NK-92 (cell line): ENCODE results near the gene CELF2.

Experiments
- DNase-seq: peaks from one replicate; lab custom pipeline; 2025; ENCODE audit not compliant: unreplicated experiment; lab: John Stamatoyannopoulos, UW

Gene CELF2

DNA sequence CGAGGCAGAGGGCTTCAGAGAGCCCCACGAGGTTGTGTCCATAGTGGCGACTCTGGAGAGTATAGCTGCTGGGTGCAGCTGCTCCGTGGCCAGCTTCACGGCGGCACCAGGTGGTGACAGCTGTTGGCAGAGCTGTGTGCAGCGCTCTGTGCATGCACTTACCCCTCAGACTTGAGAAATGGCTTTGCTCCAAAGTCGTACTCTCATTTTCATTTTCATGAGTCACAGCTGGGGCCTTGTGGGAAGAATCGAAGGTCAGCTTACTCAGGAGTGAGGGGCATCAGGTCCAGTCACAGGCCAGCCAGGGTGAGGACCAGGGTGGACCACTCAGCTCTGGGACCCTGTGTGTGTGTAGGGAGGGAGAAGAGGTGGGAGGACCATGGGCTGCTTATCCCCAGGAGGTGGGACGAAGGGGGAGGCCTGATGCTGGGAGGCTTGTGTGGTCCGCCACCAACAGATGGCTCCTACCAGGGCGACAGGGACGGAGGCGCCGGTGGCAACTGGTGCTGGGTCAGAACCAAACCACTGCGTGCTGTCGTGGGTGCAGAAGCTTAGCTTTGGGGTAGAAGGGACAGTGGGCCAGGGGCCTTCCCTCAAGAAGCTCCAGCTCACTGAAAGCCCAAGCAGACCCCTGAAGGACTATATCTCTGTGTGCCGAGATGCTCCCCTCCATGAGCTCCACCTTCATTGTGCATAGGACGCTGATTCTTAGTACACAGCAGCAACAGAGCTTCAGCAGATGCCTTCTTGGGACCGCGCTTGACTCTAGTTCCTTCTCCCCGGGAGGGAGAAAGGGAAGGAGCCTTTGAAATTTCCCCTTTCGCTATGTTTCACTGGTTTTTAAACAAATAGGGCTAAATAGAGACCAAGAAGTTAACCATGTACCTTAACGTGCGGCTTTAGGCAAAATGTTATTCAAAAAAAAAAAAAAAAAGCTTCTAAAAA lies 225.0 kb downstream of the CELF2 start:
- no peak for DNase-seq

DNA sequence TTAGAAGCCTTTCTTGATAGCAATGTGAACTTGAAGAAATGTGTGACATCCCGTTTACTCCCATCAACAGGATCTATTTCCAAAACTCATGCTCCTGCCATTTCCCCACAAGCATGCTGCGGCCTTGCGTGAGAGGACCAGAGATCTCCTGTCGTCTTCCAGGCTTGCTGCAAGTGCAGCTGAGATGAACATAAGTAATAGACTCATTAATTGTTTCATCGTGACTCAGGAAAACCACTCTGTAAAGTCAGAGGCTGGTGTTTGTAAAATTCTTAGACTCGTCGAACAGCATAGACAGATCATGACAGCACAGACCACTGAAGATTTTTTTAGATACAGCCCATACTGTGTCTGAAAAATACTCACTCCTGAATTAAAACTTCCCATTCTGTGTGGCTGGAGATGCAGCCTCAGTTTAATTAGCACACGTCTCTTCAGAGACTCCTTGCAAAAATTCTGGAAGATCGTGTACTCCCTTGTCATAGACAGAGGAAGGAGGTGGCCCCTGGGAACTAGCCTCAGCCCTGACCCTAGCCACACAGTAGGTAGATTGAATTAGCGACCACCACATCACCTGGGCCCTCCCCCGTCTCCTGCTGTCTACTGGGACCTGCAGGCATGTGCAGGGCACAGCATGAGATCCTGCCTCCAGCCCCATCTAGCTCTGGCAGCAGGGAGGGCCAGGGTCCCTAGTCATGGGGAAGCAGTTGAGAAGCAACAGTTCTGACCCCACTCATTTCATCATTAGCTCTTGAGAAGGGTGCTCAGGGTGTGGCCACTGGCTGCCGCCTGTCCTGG lies 226.0 kb downstream of the CELF2 start:
- no peak for DNase-seq

DNA sequence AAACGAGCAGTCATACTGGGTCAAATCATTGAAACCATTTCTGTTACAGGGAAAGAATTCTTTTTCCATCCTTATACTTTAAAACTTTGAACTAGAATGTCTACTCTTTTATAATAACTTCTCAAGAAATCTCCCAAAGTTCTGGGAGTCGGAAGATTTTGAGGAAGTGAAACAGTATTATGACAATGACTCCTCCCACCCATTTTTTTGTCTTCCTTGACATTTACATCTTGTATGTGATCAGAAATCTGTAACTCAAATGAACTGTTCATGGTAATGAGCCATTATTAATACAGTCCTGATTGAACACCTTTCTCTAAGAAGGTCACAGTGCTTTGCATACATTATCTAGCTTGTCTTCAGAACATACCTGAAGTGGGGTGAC lies 227.4 kb downstream of the CELF2 start:
- no peak for DNase-seq

DNA sequence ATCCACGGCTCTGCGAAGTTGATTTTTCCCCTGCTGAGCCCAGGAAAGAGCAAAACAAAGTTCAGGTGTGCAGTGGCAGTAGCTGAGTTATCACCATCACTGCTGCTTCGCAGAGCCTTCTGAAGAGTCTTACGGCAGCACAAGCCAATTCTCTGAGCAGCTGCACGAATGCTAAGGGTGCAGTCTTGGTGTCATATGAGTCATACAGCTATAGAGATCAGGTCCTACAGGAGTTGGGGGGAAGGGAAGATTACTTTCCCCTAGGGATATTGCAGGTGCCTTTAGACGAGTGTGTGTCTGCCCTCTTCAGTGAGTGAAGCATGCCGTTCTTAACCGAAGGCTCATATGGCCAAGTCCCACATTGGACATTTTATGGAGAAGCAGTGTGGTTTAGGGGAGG lies 227.8 kb downstream of the CELF2 start:
- DNase-seq, result no peak

DNA sequence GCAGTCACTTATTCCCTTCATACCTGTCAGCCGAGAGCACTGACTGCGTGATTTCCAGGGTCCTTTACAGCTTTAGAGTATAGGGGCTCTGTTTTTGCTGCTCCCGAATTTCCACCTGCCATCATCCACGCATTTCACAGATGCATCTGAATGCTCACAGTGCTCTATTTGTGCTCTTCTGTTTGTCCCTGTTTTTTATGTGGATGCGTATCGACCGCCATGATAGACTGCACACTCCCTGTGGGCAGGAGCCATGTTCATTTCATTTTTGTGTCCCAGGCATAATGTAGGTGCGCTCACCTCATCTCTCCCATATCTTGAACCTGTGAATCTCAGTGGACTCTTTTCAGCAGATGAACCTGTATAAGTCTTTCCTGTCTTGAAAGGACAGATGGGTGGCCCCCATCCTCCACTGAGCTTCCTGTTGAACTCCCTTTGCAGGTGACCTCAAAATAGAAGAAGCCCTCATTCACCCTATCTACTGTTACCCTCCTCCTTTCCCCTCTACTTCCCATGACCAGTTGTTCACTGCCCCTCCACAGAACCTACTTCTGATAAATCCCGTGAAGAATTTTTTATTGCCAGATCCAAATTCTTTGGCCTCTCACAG lies 228.4 kb downstream of the CELF2 start:
- no peak for DNase-seq

DNA sequence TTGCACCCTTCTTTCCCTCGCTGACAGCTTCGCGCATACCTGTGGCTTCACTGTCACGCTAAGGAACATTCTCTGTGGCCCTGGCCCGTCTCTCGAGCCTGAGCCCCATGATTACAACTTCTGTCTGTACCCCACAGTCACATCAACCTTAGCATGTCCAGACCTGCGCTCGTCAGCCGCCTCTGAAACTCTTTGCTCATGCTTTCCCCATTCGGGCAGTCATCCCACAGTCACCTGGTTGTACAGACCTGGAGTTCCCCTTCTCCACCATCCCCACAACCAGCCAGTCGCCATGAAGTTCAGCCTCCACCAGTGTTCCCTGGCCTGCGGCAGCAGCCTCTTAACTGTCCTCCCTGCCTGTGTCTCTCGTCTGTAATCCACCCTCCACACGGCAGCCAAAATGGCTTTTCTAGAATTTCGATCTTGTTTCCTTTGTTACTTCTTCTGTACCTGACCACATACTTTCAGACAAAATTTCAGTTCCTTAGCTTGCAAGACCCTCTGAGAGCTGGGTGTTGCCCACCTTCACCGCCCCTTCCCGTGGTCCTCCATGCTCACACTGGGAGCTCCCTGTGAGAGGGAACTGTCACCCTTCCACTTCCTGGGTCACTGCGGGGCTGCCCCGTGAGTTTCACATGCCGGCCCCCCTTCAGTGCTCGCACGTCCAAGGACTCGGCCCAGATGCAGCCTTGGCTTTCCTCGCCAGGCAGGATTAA lies 229.2 kb downstream of the CELF2 start:
- DNase-seq, result no peak

DNA sequence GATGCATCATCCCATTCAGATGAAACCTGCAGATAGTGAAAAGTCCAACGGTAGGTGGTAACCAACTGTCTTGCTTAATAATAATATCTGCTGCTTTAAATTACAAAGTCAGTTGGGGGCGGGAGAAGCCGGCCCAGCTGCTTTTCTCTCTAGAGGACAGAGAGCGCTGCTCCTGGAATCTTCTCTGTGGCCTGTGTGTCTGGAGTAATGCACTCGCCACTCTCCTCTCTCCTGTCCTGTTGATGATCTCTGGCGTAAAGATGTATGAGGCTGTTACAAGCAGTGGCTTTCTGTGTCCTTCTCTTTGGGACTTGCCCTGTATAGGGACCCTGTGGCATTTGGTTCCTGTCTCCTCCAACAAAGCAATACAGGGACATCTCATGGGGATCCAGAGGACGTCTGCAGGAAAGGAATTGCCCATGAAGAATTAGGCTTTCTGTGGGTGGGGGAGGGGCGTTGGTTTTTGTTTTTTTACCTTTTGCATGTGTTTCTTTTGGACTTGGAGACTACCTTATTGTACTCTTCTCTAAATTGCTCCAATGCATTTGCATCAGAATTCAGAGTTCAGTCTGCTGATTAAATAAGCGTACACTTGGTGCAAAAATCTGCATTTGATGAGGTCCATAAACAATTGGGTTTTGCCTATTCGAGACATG lies 231.6 kb downstream of the CELF2 start:
- no peak for DNase-seq

DNA sequence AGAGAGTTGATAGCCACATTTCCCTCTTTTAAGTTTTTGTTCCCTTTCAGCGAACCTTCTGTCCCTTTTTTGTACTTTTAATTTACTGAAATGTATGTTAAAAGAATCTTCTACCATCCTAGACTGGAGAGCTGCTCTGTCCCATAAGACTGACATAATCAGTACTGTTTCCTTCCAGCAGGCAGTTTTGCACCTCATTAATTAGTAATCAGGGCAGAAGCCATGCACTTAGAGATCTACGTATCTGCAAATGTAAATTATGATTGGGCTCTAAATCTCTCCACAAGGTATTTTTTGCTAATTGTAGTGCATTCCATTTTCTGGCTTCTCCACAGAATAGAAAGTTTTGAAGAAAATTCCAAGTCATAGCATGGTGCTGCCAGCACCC lies 232.1 kb downstream of the CELF2 start:
- no peak for DNase-seq

DNA sequence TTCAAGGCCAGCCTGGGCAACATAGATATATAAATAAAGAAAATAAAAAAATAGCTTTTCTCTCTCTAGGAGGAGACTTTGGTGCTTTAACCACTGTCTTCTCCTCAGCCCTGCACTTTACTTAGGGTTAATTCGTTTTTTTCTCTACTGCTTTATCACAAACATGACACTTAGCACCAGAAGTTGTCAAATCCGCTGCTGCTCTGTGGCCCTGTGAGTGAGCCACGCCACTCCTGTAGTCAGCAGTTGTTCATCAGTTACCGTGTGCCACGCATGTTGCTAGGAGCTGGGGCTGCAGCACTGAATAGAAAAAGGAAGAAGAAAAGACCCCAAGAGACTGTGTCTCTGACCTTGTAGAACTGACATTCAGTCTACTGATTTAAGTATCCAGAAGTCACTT lies 232.6 kb downstream of the CELF2 start:
- no peak for DNase-seq

DNA sequence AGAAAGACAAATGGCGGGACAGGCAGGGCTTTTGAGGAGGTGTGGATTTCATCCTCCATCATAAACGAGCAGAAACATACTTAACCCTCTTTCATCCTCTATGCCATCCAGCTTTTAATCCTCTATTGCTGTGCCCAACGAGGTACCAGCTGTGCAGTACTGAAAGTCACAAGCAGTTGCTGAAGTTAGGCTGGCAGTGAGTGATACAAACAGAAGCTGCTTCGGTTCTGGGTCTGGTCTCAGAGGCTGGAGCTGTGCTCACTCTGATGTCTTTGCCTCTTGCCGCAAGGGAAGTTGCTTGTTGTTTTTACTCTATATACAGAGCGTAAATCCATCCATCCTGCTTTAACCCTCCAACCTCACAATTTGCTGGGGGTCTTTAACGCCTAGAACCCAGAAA lies 235.2 kb downstream of the CELF2 start:
- no peak for DNase-seq

DNA sequence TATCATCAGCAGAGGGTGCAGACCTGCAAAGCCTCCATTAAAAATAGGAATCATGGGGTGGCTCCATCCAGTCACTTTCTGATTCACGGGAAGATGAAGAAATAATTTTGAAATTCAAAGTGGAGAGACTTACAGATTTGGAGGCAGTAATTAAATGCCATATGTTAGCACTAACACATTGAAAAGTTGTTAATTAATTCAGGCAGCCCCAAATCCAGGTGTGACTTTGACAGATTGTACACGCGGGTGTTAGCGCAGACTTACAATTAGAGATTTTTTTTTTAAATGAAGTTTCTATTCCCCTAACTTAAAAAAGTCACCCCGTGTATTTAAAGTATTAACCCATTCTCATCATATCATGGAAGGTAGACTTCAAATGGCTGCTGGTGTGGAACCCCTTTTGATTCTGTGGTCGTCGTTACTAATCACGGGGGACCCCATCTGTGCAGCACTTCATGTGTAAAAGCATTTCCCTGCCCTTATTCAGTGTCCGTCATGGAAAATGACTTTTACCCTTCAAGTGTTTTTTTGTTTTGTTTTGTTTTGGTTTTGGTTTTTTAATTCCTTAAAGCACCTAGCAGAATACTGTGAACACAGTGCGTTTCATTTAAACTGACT lies 235.8 kb downstream of the CELF2 start:
- no peak for DNase-seq

DNA sequence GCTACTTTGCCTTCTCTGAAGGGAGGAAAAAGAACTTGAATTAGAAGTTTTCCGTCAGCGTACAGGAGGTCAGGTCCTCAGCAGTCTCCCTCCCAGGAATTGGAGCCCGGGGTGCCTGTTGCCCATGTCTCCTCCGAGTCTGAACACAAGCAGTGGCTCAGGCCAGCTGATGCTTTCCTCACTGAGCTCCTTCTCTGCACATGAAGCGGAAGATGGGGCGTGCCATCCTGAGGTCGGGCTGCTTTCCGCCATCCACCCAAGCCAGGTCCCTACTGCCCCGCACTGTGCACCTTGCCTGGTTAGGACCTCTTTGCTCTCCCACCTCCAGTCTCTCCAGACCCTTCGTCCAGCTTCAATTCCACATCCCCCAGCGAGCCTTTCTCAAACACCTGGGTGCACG lies 237.5 kb downstream of the CELF2 start:
- DNase-seq, result no peak

DNA sequence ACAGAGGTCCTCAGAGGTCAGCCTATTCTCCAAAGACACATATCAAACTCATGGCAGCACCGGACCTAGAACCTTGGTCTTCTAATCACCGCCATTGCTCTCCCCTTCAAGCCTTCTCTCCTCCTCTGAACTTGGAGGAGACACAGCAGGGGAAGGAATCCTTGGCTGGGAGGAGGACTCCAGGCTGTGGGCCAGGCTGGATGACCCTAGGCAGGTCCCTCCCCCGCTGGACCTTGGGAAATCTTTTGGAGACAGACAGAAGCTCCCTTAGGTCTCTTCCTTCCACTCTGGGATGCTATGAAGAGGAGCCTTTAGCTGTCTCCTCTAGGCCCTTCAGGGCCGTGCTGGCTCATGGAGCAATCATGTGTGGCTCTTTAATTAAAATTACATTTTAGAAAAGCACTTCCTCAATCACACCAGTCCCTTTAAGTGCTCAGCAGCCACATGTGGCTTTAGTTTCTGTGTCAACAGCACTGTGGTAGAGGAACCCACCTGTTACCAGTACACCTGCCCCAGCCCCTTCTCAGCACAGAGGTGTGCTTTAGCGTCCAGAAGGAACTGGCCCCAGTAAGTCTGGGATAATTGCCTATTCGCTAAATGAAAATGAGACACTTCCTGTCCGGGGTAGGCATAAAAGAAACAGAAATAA lies 238.2 kb downstream of the CELF2 start:
- no peak for DNase-seq

DNA sequence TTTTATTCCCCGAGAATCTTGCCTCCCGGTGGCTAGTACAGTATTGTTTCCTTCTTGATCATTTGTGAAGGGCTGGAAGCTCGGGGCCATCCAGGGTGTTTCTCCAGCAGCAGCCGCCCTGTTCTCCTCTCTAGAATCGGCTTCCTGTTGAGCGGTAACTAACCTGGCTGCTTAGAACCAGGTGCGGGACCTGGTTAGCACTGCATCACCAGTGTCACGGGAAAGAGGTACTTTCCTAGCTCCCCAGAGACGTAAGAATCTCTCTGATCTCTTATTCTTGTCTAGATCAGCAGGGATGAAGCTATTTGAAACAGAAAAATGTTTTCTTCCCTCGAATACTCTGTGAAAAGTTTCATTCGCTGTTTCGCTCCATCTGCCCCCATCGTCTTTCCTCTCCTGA lies 239.2 kb downstream of the CELF2 start:
- DNase-seq, result no peak

DNA sequence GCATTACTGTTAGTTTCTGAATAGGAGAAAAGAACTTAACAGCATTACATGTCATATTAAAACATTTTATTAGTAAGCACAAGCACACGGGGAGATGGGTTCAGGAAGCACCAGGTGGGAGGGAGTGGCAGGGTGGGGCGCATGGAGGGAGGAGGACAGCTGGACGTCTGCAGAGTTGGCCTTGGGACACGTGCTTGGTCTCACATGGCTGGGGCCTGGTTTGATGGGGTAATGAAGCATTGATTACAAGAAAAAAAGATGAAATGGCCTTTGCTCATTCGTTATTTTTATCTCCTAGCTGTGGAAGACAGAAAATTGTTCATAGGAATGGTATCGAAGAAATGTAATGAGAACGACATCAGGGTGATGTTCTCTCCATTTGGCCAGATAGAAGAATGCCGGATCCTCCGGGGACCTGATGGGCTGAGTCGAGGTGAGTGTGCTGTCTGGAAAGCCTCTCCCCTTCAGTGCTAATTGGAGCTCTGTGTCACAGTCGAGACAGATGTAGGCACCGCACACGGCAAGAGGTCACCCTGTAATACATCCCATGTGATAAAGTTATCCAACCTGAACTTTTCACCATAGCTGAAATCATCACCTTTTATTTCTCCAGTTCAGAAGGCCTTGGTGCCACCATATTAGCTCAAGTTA lies 239.9 kb downstream of the CELF2 start:
- DNase-seq, result no peak

DNA sequence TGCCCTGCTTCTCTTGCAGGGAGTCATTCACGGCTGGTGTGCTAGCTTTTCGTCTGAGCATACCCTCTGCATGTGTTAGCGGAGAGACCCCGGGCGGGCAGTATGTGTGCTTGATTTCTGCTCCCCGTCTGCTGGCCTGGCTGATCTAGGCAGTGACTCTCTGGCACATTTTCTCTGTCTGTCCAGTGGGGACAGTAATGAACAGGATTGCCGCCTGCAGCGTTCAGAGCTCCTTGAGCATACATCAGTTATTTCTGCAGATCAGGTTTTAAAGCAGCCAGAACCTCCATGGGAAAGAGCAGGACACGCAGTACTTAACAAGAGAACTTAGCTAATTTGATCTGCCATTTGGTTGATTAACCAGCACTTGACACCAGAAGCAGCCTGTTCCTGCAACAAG lies 242.5 kb downstream of the CELF2 start:
- no peak for DNase-seq

DNA sequence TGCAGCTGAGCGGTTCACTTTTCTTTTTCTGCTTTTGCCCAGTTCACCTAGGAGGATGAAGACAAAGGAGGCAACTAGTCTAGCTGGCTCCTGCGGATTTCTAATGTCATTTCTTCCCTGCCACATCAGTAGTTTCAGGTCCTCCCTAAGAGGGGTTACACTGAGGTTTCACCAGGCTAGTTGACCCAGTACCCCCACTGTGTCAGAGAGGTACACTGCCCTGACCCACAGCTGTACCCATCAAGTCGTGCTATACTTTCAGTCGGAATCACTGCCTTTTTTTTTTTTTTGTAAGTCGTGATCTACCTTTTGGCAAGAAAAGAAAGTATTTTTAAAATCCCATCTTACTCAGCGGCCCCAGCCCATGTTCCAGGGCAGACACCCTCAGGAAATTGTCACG lies 243.5 kb downstream of the CELF2 start:
- DNase-seq, result no peak

DNA sequence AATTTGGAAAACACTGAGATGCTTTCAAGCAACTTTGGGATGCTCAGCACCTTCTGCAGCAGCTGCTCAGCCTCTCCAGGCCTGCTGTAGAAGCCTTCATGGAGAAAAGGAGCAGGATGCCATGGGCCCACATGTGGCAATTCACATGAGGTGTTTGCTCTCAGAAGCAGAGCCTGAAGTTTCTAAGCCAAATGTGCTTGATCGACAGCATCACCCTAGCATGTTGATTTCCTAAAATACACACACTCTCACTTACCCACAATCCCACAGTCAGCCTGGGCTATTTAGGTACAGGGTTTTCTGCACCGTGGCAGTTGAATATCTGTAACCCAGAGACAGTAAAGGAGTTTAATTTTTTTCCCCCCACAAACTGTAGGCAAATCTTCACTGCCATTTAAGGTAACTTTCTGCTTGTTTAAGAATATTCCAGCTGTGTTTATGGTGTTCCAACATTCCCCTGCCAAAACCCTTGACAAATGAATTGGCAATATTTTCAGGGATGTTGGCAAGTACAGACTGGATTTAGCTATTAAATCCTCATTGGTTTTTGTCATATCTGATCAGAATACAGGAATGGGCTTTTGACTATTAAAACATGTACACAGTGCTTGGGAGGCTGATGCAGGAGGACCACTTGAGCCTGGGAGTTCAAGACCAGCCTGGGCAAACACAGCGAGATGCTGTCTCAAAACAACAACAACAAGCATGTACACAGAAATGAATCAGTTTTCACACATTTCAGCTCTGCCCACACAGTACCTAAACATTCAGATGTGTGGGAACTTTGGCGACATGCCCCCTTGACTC lies 244.2 kb downstream of the CELF2 start:
- DNase-seq, result no peak
